Astrocyte of the cerebellum (primary cell): Measurements from ENCODE around the gene MTMR10.

Experiments used
- DNase-seq: peaks from one replicate; pipeline ENCODE4 v3.0.0-alpha.2; 2011; ENCODE audit warnings: low read depth
- H3K4me3 ChIP-seq: 2 replicates; pipeline ENCODE4 v1.5.1; 2011; ENCODE audit warnings: mild to moderate bottlenecking, low read depth, low read length, moderate library complexity
- in situ Hi-C: cut with HindIII; loops from 2 replicates; pipeline ENCODE4 v1.10.0; 2017; ENCODE audit warnings: low sequenced_read_pairs
- TF ChIP-seq, protein P1 (sequence below): IDR thresholded peaks from 2 replicates; pipeline ENCODE4 v1.5.1; 2012; ENCODE audit warnings: low read length, low read depth, moderate library complexity, mild to moderate bottlenecking; ENCODE audit errors: missing control alignments

Gene MTMR10

DNA sequence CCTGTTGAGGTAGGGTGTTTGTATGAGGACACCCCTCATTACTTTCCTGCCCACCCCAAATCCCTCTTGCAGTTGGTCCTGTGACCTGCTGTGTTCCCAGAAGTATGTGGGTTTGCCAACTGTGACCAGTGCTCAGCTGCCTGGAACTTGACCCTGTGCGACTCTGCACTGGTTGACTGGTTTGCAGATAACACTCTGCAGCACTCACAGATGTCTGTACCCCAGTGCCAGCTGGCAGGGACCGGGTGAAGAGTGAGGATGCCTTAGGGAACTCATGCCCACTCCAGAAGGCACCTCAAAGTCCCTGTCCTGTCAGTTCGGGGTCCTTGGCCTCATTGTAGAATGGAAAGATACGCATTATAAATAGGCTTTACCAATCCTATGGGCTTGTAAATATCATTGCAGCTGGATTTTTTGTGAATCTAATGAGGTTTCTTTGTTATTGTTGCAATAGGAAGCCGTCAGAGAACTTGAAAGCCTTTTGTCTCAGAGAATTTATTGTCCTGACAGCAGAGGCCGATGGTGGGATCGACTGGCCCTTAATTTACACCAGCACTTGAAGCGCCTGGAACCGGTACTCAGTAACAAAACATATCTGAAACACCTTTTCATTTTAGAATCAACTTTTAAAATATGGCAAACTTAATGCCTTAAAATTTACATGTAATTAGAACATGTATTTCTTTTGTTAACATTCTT is 69.5 kb downstream of the MTMR10 start:
- in situ Hi-C loops, result no loop called here
- no peak overlapping the region for H3K4me3 ChIP-seq
- TF ChIP-seq, protein P1, sequence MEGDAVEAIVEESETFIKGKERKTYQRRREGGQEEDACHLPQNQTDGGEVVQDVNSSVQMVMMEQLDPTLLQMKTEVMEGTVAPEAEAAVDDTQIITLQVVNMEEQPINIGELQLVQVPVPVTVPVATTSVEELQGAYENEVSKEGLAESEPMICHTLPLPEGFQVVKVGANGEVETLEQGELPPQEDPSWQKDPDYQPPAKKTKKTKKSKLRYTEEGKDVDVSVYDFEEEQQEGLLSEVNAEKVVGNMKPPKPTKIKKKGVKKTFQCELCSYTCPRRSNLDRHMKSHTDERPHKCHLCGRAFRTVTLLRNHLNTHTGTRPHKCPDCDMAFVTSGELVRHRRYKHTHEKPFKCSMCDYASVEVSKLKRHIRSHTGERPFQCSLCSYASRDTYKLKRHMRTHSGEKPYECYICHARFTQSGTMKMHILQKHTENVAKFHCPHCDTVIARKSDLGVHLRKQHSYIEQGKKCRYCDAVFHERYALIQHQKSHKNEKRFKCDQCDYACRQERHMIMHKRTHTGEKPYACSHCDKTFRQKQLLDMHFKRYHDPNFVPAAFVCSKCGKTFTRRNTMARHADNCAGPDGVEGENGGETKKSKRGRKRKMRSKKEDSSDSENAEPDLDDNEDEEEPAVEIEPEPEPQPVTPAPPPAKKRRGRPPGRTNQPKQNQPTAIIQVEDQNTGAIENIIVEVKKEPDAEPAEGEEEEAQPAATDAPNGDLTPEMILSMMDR, result no peak
- DNase-seq, result no peak

DNA sequence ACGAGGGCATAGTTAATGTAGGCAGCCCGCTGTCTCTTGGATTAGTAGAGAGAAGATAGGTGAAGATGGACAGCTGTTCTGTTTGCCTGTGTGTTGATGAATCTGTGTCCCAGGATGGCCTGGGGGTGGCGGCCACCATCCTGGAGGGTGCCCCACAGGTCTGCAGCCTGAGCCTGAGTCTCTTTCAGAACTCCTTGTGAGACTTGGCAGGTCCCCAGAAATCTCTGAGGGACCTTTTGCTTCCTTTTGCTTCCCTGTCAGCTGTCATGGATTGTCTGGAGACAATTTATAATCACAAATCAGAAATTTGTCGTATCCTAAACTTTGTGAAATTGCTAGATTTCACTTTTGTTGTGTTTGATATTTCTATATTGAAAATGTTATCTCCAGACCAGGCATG is 70.3 kb downstream of the MTMR10 start:
- TF ChIP-seq, protein P1, result no peak
- no peak overlapping the region for H3K4me3 ChIP-seq
- no peak for DNase-seq
- in situ Hi-C loops, result no loop called here

GRCh38 chr15:30919877-30920550 is 71.4 kb downstream of the MTMR10 start:
- TF ChIP-seq, protein P1, result no peak
- in situ Hi-C loops, result no loop called here
- DNase-seq, result no peak

GRCh38 chr15:30918366-30918765 is 73.1 kb downstream of the MTMR10 start:
- TF ChIP-seq, protein P1, result no peak
- no peak for DNase-seq
- no peak overlapping the region for H3K4me3 ChIP-seq
- in situ Hi-C loops, result no loop called here

More at GRCh38 chr15:30919877-30920550, 71.4 kb downstream of the MTMR10 start:
- H3K4me3 ChIP-seq, result no peak overlapping the region

GRCh38 chr15:30917675-30918074 is 73.8 kb downstream of the MTMR10 start:
- TF ChIP-seq, protein P1, result no peak
- H3K4me3 ChIP-seq, result no peak overlapping the region
- in situ Hi-C loops, result no loop called here
- DNase-seq, result no peak

DNA sequence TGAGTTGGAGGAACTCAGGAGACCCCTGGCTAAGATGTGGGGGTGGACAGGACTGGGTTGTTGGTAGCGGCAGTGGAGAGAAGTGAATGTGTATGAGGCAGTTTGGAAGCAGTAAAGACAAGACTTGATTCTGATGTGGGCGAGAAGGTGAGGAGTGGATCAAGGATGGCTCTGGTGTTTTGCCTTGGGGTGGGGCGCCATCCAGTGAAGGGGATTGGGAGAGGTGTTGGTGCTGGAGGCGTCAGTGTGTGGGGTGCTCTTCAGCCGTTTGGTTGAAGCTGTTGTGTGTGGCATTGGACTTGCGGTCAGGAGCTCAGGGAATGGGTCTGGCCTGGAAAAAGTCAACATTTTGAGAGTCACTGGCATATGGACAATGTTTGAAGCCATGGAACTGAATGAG is 74.4 kb downstream of the MTMR10 start:
- no peak overlapping the region for H3K4me3 ChIP-seq
- in situ Hi-C loops, result no loop called here
- TF ChIP-seq, protein P1, result no peak
- DNase-seq, result no peak
